H9 (cell line): ENCODE results near the gene RBL2. TPM values are rescaled to one million over a fixed set of nuclear protein-coding genes. Genes with fewer than 3 reads are reported as not detected.

ENCODE experiments used
- DNase-seq: peaks from one replicate; pipeline ENCODE4 v3.0.0-alpha.2; 2017
- H2AFZ ChIP-seq: one replicate; pipeline ENCODE4 v1.6.1; 2013; ENCODE audit warnings: mild to moderate bottlenecking, low read length, control low read depth, moderate library complexity
- H2AK5ac ChIP-seq: 2 replicates; pipeline ENCODE4 v1.6.1; 2013; ENCODE audit warnings: low read length, control low read depth, mixed read lengths; ENCODE audit not compliant: insufficient read length
- H2BK120ac ChIP-seq: one replicate; pipeline ENCODE4 v1.6.1; 2013; ENCODE audit warnings: low read depth, mild to moderate bottlenecking, low read length, control low read depth, inconsistent platforms; ENCODE audit not compliant: poor library complexity, severe bottlenecking
- H2BK12ac ChIP-seq: 2 replicates; pipeline ENCODE4 v1.6.1; 2013; ENCODE audit warnings: low read length, control low read depth, mixed read lengths, low read depth; ENCODE audit not compliant: insufficient read length
- H2BK15ac ChIP-seq: 2 replicates; pipeline ENCODE4 v1.6.1; 2013; ENCODE audit warnings: low read depth, low read length, control low read depth
- H2BK20ac ChIP-seq: one replicate; pipeline ENCODE4 v1.6.1; 2013; ENCODE audit warnings: low read depth, mild to moderate bottlenecking, low read length, control low read depth, inconsistent platforms; ENCODE audit not compliant: poor library complexity, severe bottlenecking
- H2BK5ac ChIP-seq: 2 replicates; pipeline ENCODE4 v1.6.1; 2013; ENCODE audit warnings: low read length, control low read depth, mixed read lengths; ENCODE audit not compliant: insufficient read length
- H3K14ac ChIP-seq: 2 replicates; pipeline ENCODE4 v1.6.1; 2013; ENCODE audit warnings: low read length, control low read depth; ENCODE audit not compliant: insufficient read depth
- H3K18ac ChIP-seq: 2 replicates; pipeline ENCODE4 v1.6.1; 2013; ENCODE audit warnings: low read depth, mild to moderate bottlenecking, mixed read lengths, low read length, control low read depth; ENCODE audit not compliant: insufficient read length
- H3K23ac ChIP-seq: 2 replicates; pipeline ENCODE4 v1.6.1; 2013; ENCODE audit warnings: low read length, control low read depth, mixed read lengths, low read depth; ENCODE audit not compliant: insufficient read length
- H3K23me2 ChIP-seq: 2 replicates; pipeline ENCODE4 v1.6.1; 2013; ENCODE audit warnings: low read depth, mild to moderate bottlenecking, mixed read lengths, low read length, control low read depth; ENCODE audit not compliant: insufficient read length, poor library complexity, severe bottlenecking
- H3K27ac ChIP-seq: 2 replicates; pipeline ENCODE4 v1.5.1; 2013; ENCODE audit warnings: low read length, control low read depth, mixed read lengths, low read depth; ENCODE audit not compliant: insufficient read length
- H3K27me3 ChIP-seq: 2 replicates; pipeline ENCODE4 v1.6.1; 2013; ENCODE audit warnings: low read length, control low read depth, inconsistent platforms; ENCODE audit not compliant: insufficient read depth
- H3K4ac ChIP-seq: 2 replicates; pipeline ENCODE4 v1.6.1; 2013; ENCODE audit warnings: low read depth, mild to moderate bottlenecking, control low read depth, inconsistent platforms, low read length, moderate library complexity
- H3K4me1 ChIP-seq: 2 replicates; pipeline ENCODE4 v1.6.1; 2013; ENCODE audit warnings: low read length, control low read depth, inconsistent platforms; ENCODE audit not compliant: insufficient read depth
- H3K4me2 ChIP-seq: 2 replicates; pipeline ENCODE4 v1.6.1; 2013; ENCODE audit warnings: low read length, control low read depth, mixed read lengths; ENCODE audit not compliant: insufficient read length, insufficient read depth
- H3K56ac ChIP-seq: 2 replicates; pipeline ENCODE4 v1.6.1; 2013; ENCODE audit warnings: low read depth, mild to moderate bottlenecking, mixed read lengths, low read length, control low read depth; ENCODE audit not compliant: insufficient read length
- H3K79me1 ChIP-seq: 2 replicates; pipeline ENCODE4 v1.6.1; 2013; ENCODE audit warnings: low read depth, mild to moderate bottlenecking, moderate library complexity, low read length, control low read depth, inconsistent platforms; ENCODE audit not compliant: insufficient read depth, poor library complexity, severe bottlenecking
- H3K79me2 ChIP-seq: 2 replicates; pipeline ENCODE4 v1.6.1; 2013; ENCODE audit warnings: low read length, control low read depth, inconsistent platforms; ENCODE audit not compliant: insufficient read depth
- H3K9ac ChIP-seq: 2 replicates; pipeline ENCODE4 v1.6.1; 2013; ENCODE audit warnings: low read length, control low read depth, mixed read lengths; ENCODE audit not compliant: insufficient read length; ENCODE audit errors: extremely low read depth
- H3K9me3 ChIP-seq: one replicate; pipeline ENCODE4 v1.6.1; 2013; ENCODE audit warnings: low read depth, low read length, inconsistent platforms; ENCODE audit not compliant: control insufficient read depth
- H3T11ph ChIP-seq: one replicate; pipeline ENCODE4 v1.6.1; 2013; ENCODE audit warnings: mild to moderate bottlenecking, low read length, control low read depth, inconsistent platforms
- H4K20me1 ChIP-seq: one replicate; pipeline ENCODE4 v1.6.1; 2013; ENCODE audit not compliant: control insufficient read depth, insufficient read length, insufficient read depth
- H4K5ac ChIP-seq: 2 replicates; pipeline ENCODE4 v1.6.1; 2013; ENCODE audit warnings: low read depth, mild to moderate bottlenecking, mixed read lengths, low read length, control low read depth; ENCODE audit not compliant: insufficient read length
- H4K8ac ChIP-seq: replicated peaks from 2 replicates; pipeline ENCODE4 v1.6.1; 2013; ENCODE audit warnings: low read length, control low read depth, mixed read lengths, low read depth; ENCODE audit not compliant: insufficient read length
- H4K91ac ChIP-seq: 2 replicates; pipeline ENCODE4 v1.6.1; 2013; ENCODE audit warnings: low read depth, mild to moderate bottlenecking, moderate library complexity, mixed read lengths, low read length, control low read depth; ENCODE audit not compliant: insufficient read length
- H3K27ac Mint-ChIP-seq, 3 experiments: 2 replicates in 2 of 3; 3 replicates in 1 of 3; pipeline ENCODE4 v1.8.0; 2020 to 2021; ENCODE audit warnings: mixed read lengths in 3 of 3, mild to moderate bottlenecking in 1 of 3, moderate library complexity in 1 of 3
- H3K27me3 Mint-ChIP-seq: 2 replicates; pipeline ENCODE4 v1.8.0; 2021; ENCODE audit warnings: low read depth, mild to moderate bottlenecking, moderate library complexity, mixed read lengths
- H3K36me3 Mint-ChIP-seq, 3 experiments: 2 replicates in 2 of 3; 3 replicates in 1 of 3; pipeline ENCODE4 v1.8.0; 2020 to 2021; ENCODE audit warnings: low read depth in 3 of 3, mixed read lengths in 3 of 3; ENCODE audit not compliant: insufficient read depth in 1 of 3
- H3K4me1 Mint-ChIP-seq, 2 experiments: 2 replicates each; pipeline ENCODE4 v1.8.0; 2020; ENCODE audit warnings: mixed read lengths in 2 of 2
- H3K4me3 Mint-ChIP-seq, 2 experiments: 2 replicates in 1 of 2; 3 replicates in 1 of 2; pipeline ENCODE4 v1.8.0; 2020 to 2021; ENCODE audit warnings: mild to moderate bottlenecking in 2 of 2, mixed read lengths in 2 of 2, moderate library complexity in 1 of 2
- H3K9me3 Mint-ChIP-seq, 2 experiments: 2 replicates in 1 of 2; 3 replicates in 1 of 2; pipeline ENCODE4 v1.8.0; 2020; ENCODE audit warnings: mild to moderate bottlenecking in 2 of 2, mixed read lengths in 2 of 2, moderate library complexity in 1 of 2
- CTCF ChIP-seq: fragments of 200-600 bp; sonication (generic); conservative IDR thresholded peaks from 3 replicates; pipeline ENCODE4 v1.8.0; 2021; ENCODE audit warnings: antibody characterized with exemption, mild to moderate bottlenecking
- WGBS: extraction: QIAGEN DNeasy Blood & Tissue Kit; methylation state at CpG from one replicate; pipeline ENCODE4 v1.1.7; 2013; ENCODE audit warnings: missing lambda C conversion rate, low lambda C conversion rate, mixed read lengths; ENCODE audit not compliant: insufficient read length; ENCODE audit errors: extremely low coverage; 5-methylcytosine and 5-hydroxymethylcytosine counted together
- total RNA-seq: library from RNA; stranded (reverse); gene quantifications from 2 replicates; pipeline ENCODE4 v1.2.1, GENCODE V29; 2021

Gene RBL2
- total RNA-seq, 1 experiment from 2014 or later = 17.3 TPM

GRCh38 chr16:53511084-53511402, 76.8 kb downstream of the RBL2 start:
- Mint-ChIP-seq H3K36me3 (peaks cover 6 to 16% (median 9%) of the 10 kb centered on the region in 3 experiments; a peak in 5 of 7 replicates), H3K27ac (no peak overlapping the region), H3K9me3 (peaks cover 21% of the 10 kb centered on the region in 2 experiments), H3K4me1 (peaks cover 4 to 9% of the 10 kb centered on the region in 2 experiments), H3K4me3 (no peak overlapping the region), H3K27me3 (peaks cover 1% of the 10 kb centered on the region; the same call in 1 of the 2 replicates)
- H2AK5ac ChIP-seq = no peak overlapping the region
- no peaks in the 10 kb centered on the region for H3K79me1 ChIP-seq
- no peak overlapping the region for H3K18ac ChIP-seq
- no peaks in the 10 kb centered on the region for H3K4me1 ChIP-seq
- DNase-seq = no peak
- no peak overlapping the region for H2AFZ ChIP-seq
- no peak overlapping the region for H4K8ac ChIP-seq
- no peak overlapping the region for H3K4ac ChIP-seq
- H2BK5ac ChIP-seq = no peak overlapping the region
- no peaks in the 10 kb centered on the region for H3K23me2 ChIP-seq
- no peak overlapping the region for H3K27ac ChIP-seq
- no peak overlapping the region for H4K91ac ChIP-seq
- no peak overlapping the region for H3T11ph ChIP-seq
- no peak overlapping the region for H4K5ac ChIP-seq
- no peaks in the 10 kb centered on the region for H3K79me2 ChIP-seq
- H3K23ac ChIP-seq = no peak overlapping the region
- H3K9me3 ChIP-seq = peaks cover 4% of the 10 kb centered on the region
- no peak overlapping the region for H2BK15ac ChIP-seq
- no CpG with 5 or more reads among the region's 6 CpGs for WGBS
- H3K27me3 ChIP-seq = no peaks in the 10 kb centered on the region
- no peak overlapping the region for H2BK12ac ChIP-seq
- no peak overlapping the region for H3K56ac ChIP-seq
- TF ChIP-seq CTCF = no peak
- H3K14ac ChIP-seq = no peak overlapping the region
- no peak overlapping the region for H2BK20ac ChIP-seq
- H3K4me2 ChIP-seq = no peak overlapping the region
- H2BK120ac ChIP-seq = no peak overlapping the region
- H4K20me1 ChIP-seq = no peaks in the 10 kb centered on the region
- no peak overlapping the region for H3K9ac ChIP-seq
